GM10266 (cell line): Measurements from ENCODE around the gene DYRK1B.

ENCODE experiments used
- DNase-seq: peaks from one replicate; pipeline ENCODE4 v3.0.0; 2012; ENCODE audit errors: extremely low spot score
- TF ChIP-seq, protein P1 (sequence below): IDR thresholded peaks from 2 replicates; pipeline ENCODE4 v1.5.1; 2012; ENCODE audit warnings: mild to moderate bottlenecking, low read depth; ENCODE audit not compliant: control insufficient read depth, insufficient read depth; ENCODE audit errors: missing control alignments

The DYRK1B gene

GRCh38 chr19:39846678-39847486 lies 12.9 kb upstream of the DYRK1B start:
- DNase-seq = no peak
- TF ChIP-seq, protein P1, sequence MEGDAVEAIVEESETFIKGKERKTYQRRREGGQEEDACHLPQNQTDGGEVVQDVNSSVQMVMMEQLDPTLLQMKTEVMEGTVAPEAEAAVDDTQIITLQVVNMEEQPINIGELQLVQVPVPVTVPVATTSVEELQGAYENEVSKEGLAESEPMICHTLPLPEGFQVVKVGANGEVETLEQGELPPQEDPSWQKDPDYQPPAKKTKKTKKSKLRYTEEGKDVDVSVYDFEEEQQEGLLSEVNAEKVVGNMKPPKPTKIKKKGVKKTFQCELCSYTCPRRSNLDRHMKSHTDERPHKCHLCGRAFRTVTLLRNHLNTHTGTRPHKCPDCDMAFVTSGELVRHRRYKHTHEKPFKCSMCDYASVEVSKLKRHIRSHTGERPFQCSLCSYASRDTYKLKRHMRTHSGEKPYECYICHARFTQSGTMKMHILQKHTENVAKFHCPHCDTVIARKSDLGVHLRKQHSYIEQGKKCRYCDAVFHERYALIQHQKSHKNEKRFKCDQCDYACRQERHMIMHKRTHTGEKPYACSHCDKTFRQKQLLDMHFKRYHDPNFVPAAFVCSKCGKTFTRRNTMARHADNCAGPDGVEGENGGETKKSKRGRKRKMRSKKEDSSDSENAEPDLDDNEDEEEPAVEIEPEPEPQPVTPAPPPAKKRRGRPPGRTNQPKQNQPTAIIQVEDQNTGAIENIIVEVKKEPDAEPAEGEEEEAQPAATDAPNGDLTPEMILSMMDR = no peak

DNA sequence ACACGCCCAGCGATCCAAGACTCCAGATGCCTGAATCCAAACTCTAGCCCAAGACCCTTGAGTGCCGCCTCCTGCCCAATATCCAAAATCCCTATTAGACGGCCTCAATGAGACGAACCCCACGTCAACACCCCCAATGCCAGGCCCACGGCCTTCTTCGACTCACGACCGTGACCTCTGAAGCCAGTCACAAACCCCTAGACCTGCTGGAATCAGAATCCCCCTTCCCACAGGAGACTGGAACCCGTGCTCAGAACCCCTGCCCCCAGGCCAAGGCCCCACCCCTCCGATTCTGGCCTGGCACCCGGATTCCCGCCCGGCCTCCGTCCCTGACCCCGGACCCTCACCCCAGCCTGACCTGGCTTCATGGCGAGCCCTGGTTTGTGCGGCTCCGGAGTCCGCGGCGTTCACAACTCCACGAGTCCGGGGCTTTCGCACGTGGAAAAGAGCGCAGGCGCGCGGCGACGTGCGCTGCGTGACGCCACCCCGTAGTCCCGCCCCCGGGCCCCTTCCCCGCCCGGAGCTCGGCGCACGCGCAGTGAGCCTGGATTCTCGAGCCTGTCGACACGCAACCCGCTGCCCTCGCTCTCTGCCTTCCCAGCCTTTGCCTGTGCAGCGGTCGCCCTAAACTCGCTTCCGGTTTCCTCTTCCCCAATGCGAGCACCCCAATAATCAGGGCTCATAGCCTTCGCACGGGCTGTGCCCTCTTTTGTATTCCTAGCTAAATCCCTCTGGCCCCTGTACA lies 12.1 kb upstream of the DYRK1B start, which contains the start of gene FBL:
Gene FBL, minus strand, starts transcription at position 447 of the 745 bp plus-strand sequence. Its CDS starts 79 bp downstream, at position 368.
- TF ChIP-seq, protein P1 = no peak
- peak; percentile 98 for DNase-seq

DNA sequence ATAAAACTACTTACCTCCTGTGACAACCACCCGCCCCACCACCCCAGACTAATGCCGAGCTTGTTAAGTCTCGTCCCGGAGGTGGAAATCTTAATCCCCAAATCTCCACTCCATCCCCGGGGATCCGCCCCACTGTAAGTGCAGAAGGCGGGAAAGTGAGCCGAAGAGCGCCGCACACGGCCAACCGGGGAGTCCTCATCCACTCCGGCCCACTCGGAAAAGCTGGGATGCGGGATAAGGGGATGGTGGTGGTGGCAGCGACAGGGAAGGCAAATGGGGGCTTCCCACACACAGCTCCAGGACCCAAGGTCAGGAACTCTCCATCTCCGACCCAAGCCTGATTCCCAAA lies 11.6 kb upstream of the DYRK1B start:
- no peak for DNase-seq

DNA sequence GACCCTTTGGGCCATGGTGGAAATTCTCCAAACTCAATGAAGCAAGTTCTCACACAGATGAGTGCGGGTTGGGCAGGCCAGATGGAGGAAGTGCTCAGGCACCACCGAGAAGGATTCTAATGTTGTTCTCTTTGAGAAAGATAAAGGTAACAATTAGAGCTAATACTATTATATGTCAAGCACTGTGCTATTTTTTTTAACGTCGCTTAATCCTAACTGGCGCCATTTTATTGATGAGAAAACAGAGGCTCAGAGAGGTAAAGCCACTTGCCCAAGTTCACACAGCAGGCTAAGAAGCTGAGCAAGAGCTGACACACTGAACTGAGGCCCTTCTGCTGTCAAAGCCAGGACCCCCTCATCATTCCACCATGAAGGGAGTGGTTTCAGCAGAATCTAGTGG lies 11.2 kb upstream of the DYRK1B start:
- no peak for DNase-seq
- TF ChIP-seq, protein P1 = no peak

More for the DNA sequence above, 11.6 kb upstream of the DYRK1B start:
- TF ChIP-seq, protein P1 = peak; percentile 19

DNA sequence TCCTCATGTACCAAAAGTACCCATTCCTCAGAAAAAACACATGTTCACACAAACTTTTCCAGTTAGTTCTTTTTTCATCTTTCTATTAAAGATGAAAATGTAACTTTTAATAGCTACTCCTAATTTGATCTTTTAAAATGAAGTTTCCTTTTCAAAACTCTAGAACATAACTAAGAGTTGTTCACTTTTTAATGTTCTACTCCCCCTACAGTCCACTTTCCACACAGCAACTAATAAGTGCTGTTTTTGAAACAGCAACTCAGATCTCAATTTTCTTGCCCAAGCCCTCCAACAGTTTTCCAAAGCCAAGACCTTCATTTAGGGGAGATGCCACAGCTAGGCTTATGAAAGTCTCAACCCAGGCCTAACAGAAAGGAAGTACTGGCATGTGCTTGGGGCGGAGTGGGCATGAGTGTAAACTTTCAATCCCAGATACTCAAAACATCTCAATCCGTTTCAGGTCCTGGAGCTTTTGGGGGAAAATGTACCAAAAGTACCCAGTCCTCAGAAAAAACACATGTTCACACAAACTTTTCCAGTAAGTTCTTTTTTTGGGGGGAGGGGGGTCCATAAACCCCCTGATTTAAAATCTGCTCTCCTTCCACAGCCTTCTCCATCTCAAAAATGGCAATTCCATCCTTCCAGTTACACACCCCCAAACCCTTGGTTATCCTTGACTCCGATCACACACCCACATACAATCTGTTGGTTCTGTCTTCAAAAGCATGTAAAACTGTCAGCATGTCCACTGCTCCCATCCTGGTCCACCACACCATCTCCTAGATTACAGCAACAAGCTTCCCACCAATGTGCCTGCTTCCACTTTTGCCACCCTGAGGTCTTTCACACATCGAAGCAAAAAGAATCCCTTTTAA lies 10.2 kb upstream of the DYRK1B start:
- TF ChIP-seq, protein P1 = peak; percentile 74
- DNase-seq = peak; percentile 67

DNA sequence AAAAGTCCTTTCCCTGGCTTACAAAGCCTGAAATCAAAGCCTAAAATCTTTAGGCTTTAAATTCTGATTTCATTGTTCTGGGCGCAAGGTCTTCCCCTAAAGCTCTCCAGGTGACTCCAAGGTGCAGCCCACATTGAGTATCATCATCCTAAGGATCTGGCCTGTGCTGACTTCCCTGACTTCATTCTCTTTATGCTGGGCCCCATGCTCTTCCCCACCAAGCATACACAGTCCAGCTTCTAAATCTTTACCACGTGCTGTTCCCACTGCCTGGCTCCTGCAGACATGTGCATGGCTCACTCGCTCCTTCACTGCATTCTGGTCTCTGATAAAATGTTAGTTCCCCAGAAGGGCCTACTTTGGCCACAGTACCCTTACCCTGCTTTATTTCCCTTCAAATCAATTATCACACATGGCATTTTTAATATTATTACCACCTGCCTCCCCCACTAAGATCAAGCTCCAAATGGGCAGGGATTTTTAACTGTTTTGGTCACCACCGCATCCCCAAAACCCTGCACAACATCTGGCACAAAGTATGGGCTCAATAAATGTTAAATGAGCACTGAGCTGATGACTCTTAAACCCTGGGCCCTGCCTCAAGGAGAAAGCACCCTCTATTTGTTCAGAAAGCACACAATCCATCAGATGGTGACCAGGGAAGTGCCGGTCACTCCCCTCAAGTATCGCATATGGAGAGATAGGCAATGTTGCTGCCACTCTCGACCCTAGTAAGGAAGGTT lies 8.9 kb upstream of the DYRK1B start:
- no peak for DNase-seq
- TF ChIP-seq, protein P1 = no peak
